Activated B cell treated with CpG ODN at 0.5 μM for 24 hours (primary cell): ENCODE measurements around the gene IRF2BP2. TPM values are rescaled to one million over a fixed set of nuclear protein-coding genes. Genes with fewer than 3 reads are reported as not detected.

ENCODE experiments used
- ATAC-seq: fragments of 200-7000 bp; cut with Tn5 transposase; one replicate; pipeline ENCODE4 v1.10.0; 2021; ENCODE audit warnings: low read depth, mild to moderate bottlenecking, moderate library complexity
- CTCF ChIA-PET: fragments of 350-600 bp; sonication (Branson Sonifier 250); formaldehyde crosslinking; loops from one replicate; lab custom pipeline; 2021; ENCODE audit warnings: antibody characterized with exemption; lab: Charles Lee
- POLR2A ChIA-PET: fragments of 350-600 bp; sonication (Branson Sonifier 250); formaldehyde crosslinking; loops from one replicate; lab custom pipeline; 2021; ENCODE audit warnings: antibody characterized with exemption; lab: Charles Lee
- DNase-seq: peaks from one replicate; pipeline ENCODE4 v3.0.0; 2022
- H3K27ac Mint-ChIP-seq: one replicate; pipeline ENCODE4 v1.8.0; 2020; ENCODE audit warnings: mixed read lengths
- H3K27me3 Mint-ChIP-seq: one replicate; pipeline ENCODE4 v1.8.0; 2021; ENCODE audit warnings: mixed read lengths
- H3K36me3 Mint-ChIP-seq: one replicate; pipeline ENCODE4 v1.8.0; 2021; ENCODE audit warnings: low read depth, mixed read lengths
- H3K4me1 Mint-ChIP-seq: one replicate; pipeline ENCODE4 v1.8.0; 2021; ENCODE audit warnings: mixed read lengths
- H3K4me3 Mint-ChIP-seq: one replicate; pipeline ENCODE4 v1.8.0; 2020; ENCODE audit warnings: mild to moderate bottlenecking, mixed read lengths
- H3K9me3 Mint-ChIP-seq: one replicate; pipeline ENCODE4 v1.8.0; 2020; ENCODE audit warnings: mixed read lengths
- CTCF ChIP-seq: fragments of 200-600 bp; IDR thresholded peaks from one replicate; pipeline ENCODE4 v1.8.0; 2022; ENCODE audit warnings: antibody characterized with exemption, mild to moderate bottlenecking
- intact Hi-C: fragments of 100-400 bp; cut with micrococcal nuclease; formaldehyde crosslinking; loops from one replicate; pipeline ENCODE4 v1.15.1; 2024
- total RNA-seq: library from RNA; stranded (reverse); gene quantifications from 2 replicates; pipeline ENCODE4 v1.2.3, GENCODE V29; 2022

Gene IRF2BP2
- total RNA-seq, 1 donor from 2014 or later, result 121 TPM

GRCh38 chr1:234584420-234584805 is 25.6 kb downstream of the IRF2BP2 start:
- H3K27ac Mint-ChIP-seq, result no peak overlapping the region
- H3K9me3 Mint-ChIP-seq, result no peaks in the 10 kb centered on the region
- intact Hi-C loops, result no loop called here

GRCh38 chr1:234583755-234584419 is 26.1 kb downstream of the IRF2BP2 start:
- Mint-ChIP-seq H3K4me1 (no peaks in the 10 kb centered on the region), H3K4me3 (no peak overlapping the region), H3K9me3 (no peaks in the 10 kb centered on the region), H3K27me3 (no peaks in the 10 kb centered on the region), H3K36me3 (no peaks in the 10 kb centered on the region), H3K27ac (no peak overlapping the region)
- intact Hi-C loops, result no loop called here
- CTCF ChIA-PET, result interaction anchor here (0.8 kb wide), 1 partner anchor 521 kb away, joined by 3 read pairs; no protein-coding TSS in a partner anchor
- DNase-seq (no peak), ATAC-seq (no peak)
- POLR2A ChIA-PET, result no interaction called here
- TF ChIP-seq CTCF, result no peak

More at GRCh38 chr1:234584420-234584805, 25.6 kb downstream of the IRF2BP2 start:
- ChIA-PET POLR2A (no interaction called here), CTCF (interaction anchor here (0.8 kb wide), 1 partner anchor 520 kb away, joined by 3 read pairs; no protein-coding TSS in a partner anchor)
- TF ChIP-seq CTCF, result no peak
- DNase-seq, result no peak
- no peak for ATAC-seq
- no peaks in the 10 kb centered on the region for H3K36me3 Mint-ChIP-seq
- no peak overlapping the region for H3K4me3 Mint-ChIP-seq
- no peaks in the 10 kb centered on the region for H3K4me1 Mint-ChIP-seq
- H3K27me3 Mint-ChIP-seq, result no peaks in the 10 kb centered on the region

GRCh38 chr1:234582681-234583301 is 27.2 kb downstream of the IRF2BP2 start:
- no peaks in the 10 kb centered on the region for H3K9me3 Mint-ChIP-seq
- CTCF ChIA-PET, result interaction anchor here (0.6 kb wide), 1 partner anchor 464 kb away, joined by 3 read pairs; no protein-coding TSS in a partner anchor
- ATAC-seq (no peak), DNase-seq (no peak)
- H3K4me1 Mint-ChIP-seq, result no peaks in the 10 kb centered on the region
- H3K27ac Mint-ChIP-seq, result no peak overlapping the region
- no peak overlapping the region for H3K4me3 Mint-ChIP-seq
- no peaks in the 10 kb centered on the region for H3K36me3 Mint-ChIP-seq
- H3K27me3 Mint-ChIP-seq, result no peaks in the 10 kb centered on the region
- TF ChIP-seq CTCF, result no peak
- intact Hi-C loops, result no loop called here
- POLR2A ChIA-PET, result interaction anchor here (0.5 to 0.7 kb wide), 2 partner anchors 30 to 106 kb away, joined by 3 to 7 read pairs; no protein-coding TSS in a partner anchor

- Mint-ChIP-seq H3K36me3 (no peaks in the 10 kb centered on the region), H3K9me3 (no peaks in the 10 kb centered on the region), H3K4me1 (no peaks in the 10 kb centered on the region), H3K27me3 (no peaks in the 10 kb centered on the region), H3K4me3 (no peak overlapping the region), H3K27ac (no peak overlapping the region)
- ATAC-seq, result no peak
- no peak for TF ChIP-seq CTCF
- intact Hi-C loops, result no loop called here
- ChIA-PET POLR2A (interaction anchor here (0.7 kb wide), 1 partner anchor 105 kb away, joined by 7 read pairs; no protein-coding TSS in a partner anchor), CTCF (no interaction called here)
- no peak for DNase-seq
Measured at GRCh38 chr1:234582186-234582585, 27.8 kb downstream of the IRF2BP2 start.

- ATAC-seq (no peak), DNase-seq (no peak)
- Mint-ChIP-seq H3K9me3 (no peaks in the 10 kb centered on the region), H3K36me3 (no peaks in the 10 kb centered on the region), H3K4me1 (no peaks in the 10 kb centered on the region), H3K27me3 (no peaks in the 10 kb centered on the region), H3K27ac (no peak overlapping the region), H3K4me3 (no peak overlapping the region)
- TF ChIP-seq CTCF, result no peak
- intact Hi-C loops, result no loop called here
- ChIA-PET CTCF (no interaction called here), POLR2A (no interaction called here)
Measured at GRCh38 chr1:234581063-234581714, 28.8 kb downstream of the IRF2BP2 start.
